HG02798 (cell line): ENCODE measurements around the gene ARHGAP35.
"Not testable (repeated sequence)": the region's sequence is repeated elsewhere in the genome, so short reads cannot be mapped to it uniquely, and the experiment has no call there.

Experiments
- ATAC-seq: cut with Tn5 transposase; IDR thresholded peaks from one replicate; pipeline ENCODE4 v1.9.1; 2021; ENCODE audit warnings: mild to moderate bottlenecking; ENCODE audit not compliant: unreplicated experiment, poor library complexity

Gene ARHGAP35

GRCh38 chr19:46866407-46867136 is 5.8 kb downstream of the ARHGAP35 start:
- no peak for ATAC-seq

GRCh38 chr19:46867170-46867569 is 6.4 kb downstream of the ARHGAP35 start:
- no peak for ATAC-seq

DNA sequence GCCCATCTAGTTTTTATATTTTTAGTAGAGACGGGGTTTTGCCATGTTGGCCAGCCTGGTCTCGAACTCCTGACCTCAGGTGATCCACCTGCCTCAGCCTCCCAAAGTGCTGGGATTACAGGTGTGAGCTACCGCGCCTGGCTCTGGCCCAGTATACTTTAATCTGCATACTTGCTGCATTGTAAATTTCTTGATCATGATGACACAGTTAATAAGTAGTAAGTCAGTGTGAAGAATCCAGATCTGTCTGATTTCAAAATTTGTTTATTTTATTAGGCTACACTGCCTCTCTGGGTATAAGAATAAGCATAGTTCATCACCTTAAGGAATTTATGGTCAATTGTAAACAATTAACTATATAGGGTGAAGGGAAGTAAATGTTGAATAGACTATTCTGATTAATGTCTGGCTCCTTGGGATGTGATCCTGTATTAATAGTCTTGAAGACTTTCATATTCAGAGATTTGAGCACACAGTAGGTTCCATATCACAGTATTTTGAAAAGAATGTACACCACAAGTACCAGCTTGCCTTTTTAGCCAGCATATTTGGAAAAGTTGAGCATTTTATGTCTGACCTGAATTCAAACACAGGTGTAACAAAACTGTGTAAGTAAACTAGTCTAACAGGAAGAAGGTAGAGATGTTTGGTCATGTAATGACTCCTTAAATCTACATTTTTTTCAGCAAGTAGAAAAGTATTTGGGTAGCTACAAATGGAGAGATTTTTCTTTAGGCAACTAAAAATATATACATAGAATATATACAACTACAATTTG is 7.4 kb downstream of the ARHGAP35 start:
- ATAC-seq = no peak

GRCh38 chr19:46871173-46871572 is 10.4 kb downstream of the ARHGAP35 start:
- ATAC-seq = not testable (repeated sequence)

DNA sequence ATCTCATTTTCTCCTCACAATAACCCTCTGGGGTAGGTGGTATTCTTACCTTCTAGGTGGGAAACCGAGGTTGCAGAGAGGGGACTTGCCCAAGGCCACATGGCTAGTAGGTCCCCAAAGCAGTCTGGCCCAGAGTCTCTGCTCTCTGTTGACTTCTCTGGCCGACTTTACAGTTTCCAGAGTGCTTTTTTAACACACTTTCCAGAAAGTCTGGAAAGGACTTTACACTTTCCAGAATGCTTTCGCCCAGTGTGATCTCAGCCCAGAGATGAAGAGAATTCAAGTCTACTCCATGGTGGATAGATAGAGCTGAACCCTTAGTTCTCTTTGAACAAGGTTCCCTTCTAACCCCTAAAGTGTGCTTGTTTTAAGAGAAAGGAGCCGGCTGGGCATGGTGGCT is 12.2 kb downstream of the ARHGAP35 start:
- ATAC-seq = no peak

GRCh38 chr19:46875234-46875633 is 14.4 kb downstream of the ARHGAP35 start:
- ATAC-seq = no peak

GRCh38 chr19:46875657-46876056 is 14.9 kb downstream of the ARHGAP35 start:
- no peak for ATAC-seq

GRCh38 chr19:46878613-46879375 is 18.0 kb downstream of the ARHGAP35 start:
- no peak for ATAC-seq

- ATAC-seq = no peak
These were observed 19.6 kb downstream of the ARHGAP35 start for GRCh38 chr19:46880431-46880830.

DNA sequence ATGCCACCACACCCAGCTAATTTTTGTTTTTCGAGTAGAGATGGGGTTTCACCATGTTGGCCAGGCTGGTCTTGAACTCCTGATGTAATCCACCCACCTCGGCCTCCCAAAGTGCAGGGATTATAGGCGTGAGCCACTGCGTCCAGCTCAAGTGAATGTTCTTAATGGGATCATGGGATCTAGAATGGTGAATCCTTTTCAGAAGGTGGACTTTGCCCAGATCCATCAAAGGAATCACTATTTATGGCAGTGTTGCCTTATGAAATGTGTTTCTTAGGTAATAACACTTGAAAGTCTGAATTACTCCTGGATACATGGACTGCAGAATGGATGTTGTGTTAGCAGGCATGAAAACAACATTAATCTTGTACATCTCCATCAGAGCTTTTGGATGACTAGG is 20.3 kb downstream of the ARHGAP35 start:
- ATAC-seq = no peak

DNA sequence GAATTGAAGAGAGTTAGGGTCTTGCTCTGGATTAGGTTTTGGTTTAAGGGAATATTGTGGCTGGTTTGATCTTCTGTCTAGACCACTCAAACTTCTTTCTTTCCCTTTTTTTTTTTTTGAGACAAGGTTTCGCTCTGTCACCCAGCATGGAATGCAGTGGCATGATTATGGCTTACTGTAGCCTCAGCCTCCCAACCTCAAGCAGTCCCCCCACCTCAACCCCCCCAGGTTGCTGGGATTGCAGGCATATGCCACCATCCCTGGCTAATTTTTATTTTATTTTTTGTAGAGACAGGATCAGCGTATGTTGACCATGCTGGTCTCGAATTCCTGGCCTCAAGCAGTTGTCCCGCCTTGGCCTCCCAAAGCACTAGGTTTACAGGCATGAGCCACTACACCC is 21.2 kb downstream of the ARHGAP35 start:
- ATAC-seq = no peak

- ATAC-seq = not testable (repeated sequence)
These were observed 22.0 kb downstream of the ARHGAP35 start for GRCh38 chr19:46882751-46883150.

- ATAC-seq = no peak
These were observed 24.6 kb downstream of the ARHGAP35 start for GRCh38 chr19:46885411-46885810.

DNA sequence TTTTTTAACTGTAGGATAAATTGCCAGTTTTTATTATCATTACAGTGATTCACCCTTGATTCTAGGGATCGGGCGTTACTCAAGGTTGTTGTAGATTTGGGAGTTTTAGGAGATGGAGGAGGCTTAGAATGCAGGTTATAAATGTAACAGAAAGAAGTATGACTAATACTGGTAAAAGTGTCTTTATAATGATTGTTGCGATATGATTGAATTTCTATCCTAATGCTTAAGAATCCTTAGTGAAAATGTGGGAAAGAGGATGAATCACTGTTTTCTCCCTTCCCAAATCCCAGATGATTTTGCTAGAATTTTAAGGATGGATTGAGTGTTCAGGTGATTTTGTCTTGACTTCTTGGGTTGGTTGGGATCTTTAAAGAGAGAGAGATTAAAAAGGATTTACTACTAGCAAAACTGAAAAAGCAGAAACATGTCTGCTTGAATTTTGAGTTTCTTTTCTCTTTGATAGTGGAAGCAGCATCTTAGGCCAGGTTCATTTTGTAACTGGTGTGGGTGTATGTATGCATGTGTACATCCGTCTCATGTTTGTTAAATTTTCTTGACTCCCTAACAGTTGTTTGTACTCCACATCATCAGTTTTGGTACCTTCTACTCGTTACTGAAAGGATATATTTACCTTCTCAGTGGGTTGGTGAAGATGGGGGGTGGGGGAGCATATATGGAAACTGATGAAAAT is 25.9 kb downstream of the ARHGAP35 start:
- ATAC-seq = no peak

- ATAC-seq = no peak
These were observed 26.5 kb downstream of the ARHGAP35 start for GRCh38 chr19:46887240-46887782.

DNA sequence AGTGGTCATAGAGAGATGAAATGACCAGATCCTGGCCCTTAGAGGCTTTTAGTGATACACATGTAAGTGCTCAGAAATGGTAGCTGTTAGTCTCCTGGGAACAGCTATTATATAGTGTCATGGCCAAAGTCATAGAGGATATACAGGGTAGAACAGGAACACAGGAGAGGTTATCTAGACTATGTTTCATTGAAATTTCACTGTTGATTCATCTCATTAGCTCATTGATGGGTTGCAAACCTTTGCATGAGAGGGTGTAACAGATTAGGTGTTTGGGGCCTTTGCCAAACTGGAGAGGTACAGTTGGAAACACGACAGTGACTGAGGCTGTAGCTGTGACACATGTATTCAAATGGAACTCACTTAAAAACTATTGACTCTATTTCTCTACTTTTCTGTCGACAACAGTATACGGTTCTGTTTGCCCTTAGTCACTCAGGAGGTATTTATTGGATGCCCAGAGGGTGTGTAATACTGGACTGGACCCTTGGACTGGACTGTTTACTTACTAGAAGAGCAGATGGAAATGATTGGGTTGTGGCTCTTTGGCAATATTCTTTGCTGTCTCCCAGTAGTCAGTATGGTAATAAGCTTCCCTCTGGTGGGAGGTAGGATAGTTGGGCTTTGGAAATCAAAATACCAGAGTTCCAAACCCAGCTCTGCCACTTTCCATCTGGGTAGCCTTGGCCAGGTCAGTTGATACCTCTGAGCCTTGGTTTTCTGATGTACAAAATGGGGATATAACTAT is 29.8 kb downstream of the ARHGAP35 start:
- ATAC-seq = no peak

GRCh38 chr19:46892252-46893179 is 31.7 kb downstream of the ARHGAP35 start:
- no peak for ATAC-seq

DNA sequence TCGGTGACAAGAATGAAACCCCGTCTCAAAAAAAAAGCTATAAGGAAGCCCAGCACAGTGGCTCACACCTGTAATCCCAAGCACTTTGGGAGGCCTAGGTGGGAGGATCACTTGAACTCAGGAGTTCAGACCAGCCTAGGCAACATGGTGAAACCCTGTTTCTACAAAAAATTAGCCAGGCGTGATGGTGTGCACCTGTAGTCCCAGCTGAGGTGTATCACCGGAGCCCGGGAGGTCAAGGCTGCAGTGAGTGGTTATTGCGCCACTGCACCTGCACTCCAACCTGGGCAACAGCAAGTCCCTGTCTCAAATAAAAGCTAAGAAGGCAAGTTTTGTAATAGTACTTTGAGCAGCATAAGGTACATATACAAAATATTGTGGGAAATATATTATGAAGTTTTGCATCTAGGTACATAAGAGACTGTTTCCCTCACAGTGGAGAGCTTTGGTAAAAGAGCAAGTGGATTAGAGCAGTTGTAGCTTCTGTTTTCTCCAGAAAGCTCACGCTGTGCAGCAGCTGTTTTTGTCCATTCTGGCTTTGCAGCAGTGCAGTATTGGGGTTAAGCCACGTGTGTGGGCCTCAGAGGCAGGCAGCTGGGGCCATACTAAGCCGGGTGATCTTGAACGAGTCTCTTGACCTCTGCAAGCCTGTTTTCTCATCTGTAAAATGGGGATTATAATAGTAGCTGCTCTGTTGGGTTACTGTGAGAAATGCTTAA is 35.4 kb downstream of the ARHGAP35 start:
- no peak for ATAC-seq
